ENCODE data around the gene RAB8B.

- TF ChIP-seq, protein P1, sequence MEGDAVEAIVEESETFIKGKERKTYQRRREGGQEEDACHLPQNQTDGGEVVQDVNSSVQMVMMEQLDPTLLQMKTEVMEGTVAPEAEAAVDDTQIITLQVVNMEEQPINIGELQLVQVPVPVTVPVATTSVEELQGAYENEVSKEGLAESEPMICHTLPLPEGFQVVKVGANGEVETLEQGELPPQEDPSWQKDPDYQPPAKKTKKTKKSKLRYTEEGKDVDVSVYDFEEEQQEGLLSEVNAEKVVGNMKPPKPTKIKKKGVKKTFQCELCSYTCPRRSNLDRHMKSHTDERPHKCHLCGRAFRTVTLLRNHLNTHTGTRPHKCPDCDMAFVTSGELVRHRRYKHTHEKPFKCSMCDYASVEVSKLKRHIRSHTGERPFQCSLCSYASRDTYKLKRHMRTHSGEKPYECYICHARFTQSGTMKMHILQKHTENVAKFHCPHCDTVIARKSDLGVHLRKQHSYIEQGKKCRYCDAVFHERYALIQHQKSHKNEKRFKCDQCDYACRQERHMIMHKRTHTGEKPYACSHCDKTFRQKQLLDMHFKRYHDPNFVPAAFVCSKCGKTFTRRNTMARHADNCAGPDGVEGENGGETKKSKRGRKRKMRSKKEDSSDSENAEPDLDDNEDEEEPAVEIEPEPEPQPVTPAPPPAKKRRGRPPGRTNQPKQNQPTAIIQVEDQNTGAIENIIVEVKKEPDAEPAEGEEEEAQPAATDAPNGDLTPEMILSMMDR (tag by site-specific recombination; IDR thresholded peaks at IDR 0.05) = no peak
- TF ChIP-seq KLF1 (tag by site-specific recombination; IDR thresholded peaks at IDR 0.05) (no peak), ZNF670 (tag by site-specific recombination; IDR thresholded peaks at IDR 0.05; ENCODE audit: low read depth) (no peak), SP3 (tag by site-specific recombination; IDR thresholded peaks at IDR 0.05) (no peak), ZNF146 (tag by site-specific recombination; IDR thresholded peaks at IDR 0.05) (no peak), ZNF174 (tag by site-specific recombination; IDR thresholded peaks at IDR 0.05) (no peak), ZNF510 (tag by site-specific recombination; IDR thresholded peaks at IDR 0.05; ENCODE audit: insufficient replicate concordance) (no peak), ZNF24 (tag by site-specific recombination; IDR thresholded peaks at IDR 0.05) (no peak), TCF7L2 (IDR thresholded peaks at IDR 0.05; ENCODE audit: borderline replicate concordance, low read depth, low read length) (no peak)
Measured at GRCh38 chr15:63231206-63231605, 41.8 kb downstream of the RAB8B start.
